Measurements from ENCODE around the gene CNTNAP2. TPM values are rescaled to one million over a fixed set of nuclear protein-coding genes. Genes with fewer than 3 reads are reported as not detected.

Gene CNTNAP2
- total RNA-seq, 1 experiment from 2014 or later = 0.03 TPM

DNA sequence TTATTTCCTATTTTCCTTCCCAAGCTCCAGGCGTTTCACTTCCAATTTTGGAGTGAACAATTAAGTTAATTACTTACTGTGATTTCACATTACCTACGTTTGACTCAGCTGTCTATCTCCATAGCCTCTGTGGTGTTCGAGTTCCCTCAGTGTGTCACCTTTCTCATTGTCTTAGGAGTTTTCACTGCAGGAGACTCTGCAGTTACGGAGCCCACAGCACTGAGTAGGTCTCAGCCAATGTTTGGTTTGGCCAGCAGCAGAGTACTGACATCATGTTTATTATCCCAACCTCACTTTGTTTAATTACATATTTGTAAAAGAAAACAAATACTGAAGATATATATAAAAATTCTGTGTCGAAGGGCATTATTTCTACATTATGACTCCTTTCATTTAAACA, 1123.9 kb downstream of the CNTNAP2 start:
- intact Hi-C loops (cut with micrococcal nuclease; ENCODE audit: unreplicated experiment) = loop anchor here (10.0 kb wide), 2 partner anchors 844 to 904 kb away; no protein-coding TSS in a partner anchor

GRCh38 chr7:147245274-147245673, 1128.7 kb downstream of the CNTNAP2 start:
- no peak for TF ChIP-seq TCF7L2 (IDR thresholded peaks at IDR 0.05; ENCODE audit: low read depth, low read length)
- TF ChIP-seq, protein P1, sequence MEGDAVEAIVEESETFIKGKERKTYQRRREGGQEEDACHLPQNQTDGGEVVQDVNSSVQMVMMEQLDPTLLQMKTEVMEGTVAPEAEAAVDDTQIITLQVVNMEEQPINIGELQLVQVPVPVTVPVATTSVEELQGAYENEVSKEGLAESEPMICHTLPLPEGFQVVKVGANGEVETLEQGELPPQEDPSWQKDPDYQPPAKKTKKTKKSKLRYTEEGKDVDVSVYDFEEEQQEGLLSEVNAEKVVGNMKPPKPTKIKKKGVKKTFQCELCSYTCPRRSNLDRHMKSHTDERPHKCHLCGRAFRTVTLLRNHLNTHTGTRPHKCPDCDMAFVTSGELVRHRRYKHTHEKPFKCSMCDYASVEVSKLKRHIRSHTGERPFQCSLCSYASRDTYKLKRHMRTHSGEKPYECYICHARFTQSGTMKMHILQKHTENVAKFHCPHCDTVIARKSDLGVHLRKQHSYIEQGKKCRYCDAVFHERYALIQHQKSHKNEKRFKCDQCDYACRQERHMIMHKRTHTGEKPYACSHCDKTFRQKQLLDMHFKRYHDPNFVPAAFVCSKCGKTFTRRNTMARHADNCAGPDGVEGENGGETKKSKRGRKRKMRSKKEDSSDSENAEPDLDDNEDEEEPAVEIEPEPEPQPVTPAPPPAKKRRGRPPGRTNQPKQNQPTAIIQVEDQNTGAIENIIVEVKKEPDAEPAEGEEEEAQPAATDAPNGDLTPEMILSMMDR (IDR thresholded peaks at IDR 0.05) = peak; percentile 75
- Histone ChIP-seq H3K27me3 (ENCODE audit: control insufficient read depth, insufficient read depth, low read length) (no peaks in the 10 kb centered on the region), H3K4me3 (ENCODE audit: low read depth in 2 of 2, low read length in 2 of 2) (no peak overlapping the region), H3K27ac (ENCODE audit: low read length) (no peak overlapping the region), H3K9me3 (ENCODE audit: control insufficient read depth, insufficient read depth, low read depth, low read length) (no peaks in the 10 kb centered on the region), H3K36me3 (ENCODE audit: control insufficient read depth, insufficient read depth, low read length) (no peaks in the 10 kb centered on the region), H3K4me1 (ENCODE audit: control insufficient read depth, insufficient read depth, low read length) (no peaks in the 10 kb centered on the region)
- BruUV-seq (replicated peaks) = no TSS peak
- ChIA-PET CTCF (no interaction called here), POLR2A (no interaction called here)
- ATAC-seq = peak; percentile 48; the same call in 1 of the 2 replicates
- in situ Hi-C loops (cut with HindIII; ENCODE audit: low pct_unique_long_range_greater_than_20kb, low sequenced_read_pairs) (no loop called here), intact Hi-C loops (cut with micrococcal nuclease; ENCODE audit: unreplicated experiment) (loop anchor here (10.0 kb wide), 2 partner anchors 840 to 900 kb away; no protein-coding TSS in a partner anchor)
- peak; percentile 32 for DNase-seq (ENCODE audit: low read depth, low spot score)

More for the DNA sequence above, 1123.9 kb downstream of the CNTNAP2 start:
- DNase-seq (ENCODE audit: low read depth, low spot score) (no peak), ATAC-seq (no peak)
- H3K27me3 ChIP-seq (ENCODE audit: control insufficient read depth, insufficient read depth, low read length) = no peaks in the 10 kb centered on the region
- TF ChIP-seq REST (IDR thresholded peaks at IDR 0.05; ENCODE audit: insufficient read depth in 1 of 2, low read depth in 2 of 2, low read length in 1 of 2) (no peak), SIN3A (IDR thresholded peaks at IDR 0.05; ENCODE audit: borderline replicate concordance, insufficient read depth, low read depth, low read length) (no peak), POLR2AphosphoS5 (IDR thresholded peaks at IDR 0.05; ENCODE audit: low read depth, low read length) (no peak), TCF7L2 (IDR thresholded peaks at IDR 0.05; ENCODE audit: low read depth, low read length) (no peak)
- TF ChIP-seq, protein P1 (IDR thresholded peaks at IDR 0.05) = no peak; the same call in 1 of the 2 replicates
- H3K4me1 ChIP-seq (ENCODE audit: control insufficient read depth, insufficient read depth, low read length) = no peaks in the 10 kb centered on the region
- in situ Hi-C loops (cut with HindIII; ENCODE audit: low pct_unique_long_range_greater_than_20kb, low sequenced_read_pairs) = no loop called here
- H3K9me3 ChIP-seq (ENCODE audit: control insufficient read depth, insufficient read depth, low read depth, low read length) = no peaks in the 10 kb centered on the region
- BruUV-seq (replicated peaks) = no TSS peak
- ChIA-PET POLR2A (no interaction called here), CTCF (no interaction called here)
- H3K27ac ChIP-seq (ENCODE audit: low read length) = no peak overlapping the region
- H3K4me3 ChIP-seq (ENCODE audit: low read depth in 2 of 2, low read length in 2 of 2) = no peak overlapping the region
- H3K36me3 ChIP-seq (ENCODE audit: control insufficient read depth, insufficient read depth, low read length) = no peaks in the 10 kb centered on the region
